HG02943 (cell line): ENCODE measurements around the gene UGCG.

ENCODE experiments used
- ATAC-seq: cut with Tn5 transposase; IDR thresholded peaks from one replicate; pipeline ENCODE4 v1.9.1; 2021; ENCODE audit warnings: mild to moderate bottlenecking, low read depth, moderate library complexity; ENCODE audit not compliant: unreplicated experiment

The UGCG gene

DNA sequence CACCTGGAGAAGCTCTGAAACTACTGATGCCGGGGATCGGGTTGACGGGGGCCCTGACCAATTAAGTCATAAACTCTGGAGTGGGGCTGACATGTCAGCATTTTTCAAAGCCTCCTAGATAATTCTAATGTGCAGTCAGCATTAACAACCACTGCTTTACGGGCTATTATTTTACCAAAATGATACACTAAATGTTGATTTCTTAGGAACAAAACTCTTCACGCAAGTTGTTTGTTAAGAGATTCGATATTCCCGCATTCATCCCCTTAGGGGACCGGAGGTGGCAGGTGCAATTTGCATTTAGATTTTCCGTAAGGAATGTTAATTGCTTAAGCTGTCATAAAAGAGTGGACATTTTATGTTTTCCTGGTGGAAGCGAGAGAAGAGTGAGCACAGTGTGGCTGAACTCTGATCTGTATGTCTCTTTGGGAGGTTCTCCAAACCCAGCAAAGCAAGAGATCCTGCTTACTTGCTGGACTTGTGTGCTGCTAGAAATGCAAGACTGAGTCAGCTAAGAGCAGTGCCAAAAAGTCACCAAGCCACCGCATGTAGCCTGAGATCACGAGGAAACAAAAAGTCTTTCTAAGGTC lies 77.6 kb downstream of the UGCG start:
- ATAC-seq = no peak

DNA sequence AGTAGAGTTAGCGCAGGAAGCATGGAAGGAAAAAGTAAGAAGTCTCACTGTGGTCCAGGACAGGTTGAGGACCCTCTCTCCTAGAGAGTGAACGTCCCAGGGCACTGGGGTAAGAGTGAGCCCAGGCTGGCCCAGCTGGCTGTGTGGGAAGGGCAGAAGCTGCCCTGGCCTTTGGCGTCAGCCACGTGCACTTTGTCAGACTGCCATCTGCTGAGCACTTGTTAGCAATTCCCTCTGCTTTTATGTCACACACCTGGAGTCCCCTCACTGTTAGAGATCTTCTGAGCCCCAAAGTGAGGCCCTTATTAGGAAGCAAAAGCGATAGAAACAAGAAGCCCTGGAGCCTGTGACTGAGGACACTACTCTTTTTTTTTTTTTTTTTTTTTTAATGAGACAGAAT lies 79.1 kb downstream of the UGCG start:
- ATAC-seq = no peak

- ATAC-seq = no peak
Observed at GRCh38 chr9:111978616-111979015, 82.0 kb downstream of the UGCG start.

DNA sequence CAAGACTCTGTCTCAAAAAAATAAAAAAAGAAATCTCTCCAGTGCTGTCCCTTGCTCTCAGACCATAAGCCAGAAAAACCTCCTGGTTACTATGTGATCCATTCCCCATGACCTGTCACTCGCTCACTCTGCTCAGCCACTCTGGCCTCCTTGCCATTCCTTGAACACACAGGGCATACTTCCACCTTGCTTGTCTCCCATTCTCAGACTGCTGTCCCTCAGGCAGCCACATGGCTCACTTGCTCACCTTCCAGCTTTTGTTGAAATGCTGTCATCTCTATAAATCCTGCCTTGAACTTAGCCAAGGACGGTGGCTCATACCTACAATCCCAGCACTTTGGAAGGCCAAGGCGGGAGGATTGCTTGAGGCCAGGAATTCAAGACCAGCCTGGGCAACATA lies 82.9 kb downstream of the UGCG start:
- no peak for ATAC-seq

DNA sequence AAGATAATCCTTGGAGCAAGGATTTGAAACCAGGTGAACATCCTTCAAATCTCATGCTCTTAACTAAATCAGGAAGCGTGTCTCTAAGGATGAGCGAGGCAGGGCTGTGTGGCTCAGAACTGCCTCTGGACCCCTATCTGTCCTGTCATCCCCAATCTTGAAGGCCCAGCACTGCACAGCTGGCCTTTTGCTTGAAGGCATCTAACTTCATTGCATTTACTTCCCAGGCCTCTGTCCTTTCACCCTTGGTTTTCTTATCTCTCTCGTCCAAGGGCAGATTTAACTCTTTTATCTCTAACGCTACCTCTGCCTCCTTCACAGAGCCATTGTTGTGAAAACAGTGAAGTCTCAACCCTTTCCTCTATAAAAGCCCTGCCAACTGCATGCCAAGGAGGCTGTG lies 83.8 kb downstream of the UGCG start:
- no peak for ATAC-seq

- peak; percentile 52 for ATAC-seq
Observed at GRCh38 chr9:111983484-111983908, 86.9 kb downstream of the UGCG start.

GRCh38 chr9:111984086-111984802 lies 87.6 kb downstream of the UGCG start:
- ATAC-seq = no peak
